Measurements from ENCODE around the gene PDC.

GRCh38 chr1:186435336-186435735 lies 25.6 kb downstream of the PDC start:
- TF ChIP-seq, protein P1, sequence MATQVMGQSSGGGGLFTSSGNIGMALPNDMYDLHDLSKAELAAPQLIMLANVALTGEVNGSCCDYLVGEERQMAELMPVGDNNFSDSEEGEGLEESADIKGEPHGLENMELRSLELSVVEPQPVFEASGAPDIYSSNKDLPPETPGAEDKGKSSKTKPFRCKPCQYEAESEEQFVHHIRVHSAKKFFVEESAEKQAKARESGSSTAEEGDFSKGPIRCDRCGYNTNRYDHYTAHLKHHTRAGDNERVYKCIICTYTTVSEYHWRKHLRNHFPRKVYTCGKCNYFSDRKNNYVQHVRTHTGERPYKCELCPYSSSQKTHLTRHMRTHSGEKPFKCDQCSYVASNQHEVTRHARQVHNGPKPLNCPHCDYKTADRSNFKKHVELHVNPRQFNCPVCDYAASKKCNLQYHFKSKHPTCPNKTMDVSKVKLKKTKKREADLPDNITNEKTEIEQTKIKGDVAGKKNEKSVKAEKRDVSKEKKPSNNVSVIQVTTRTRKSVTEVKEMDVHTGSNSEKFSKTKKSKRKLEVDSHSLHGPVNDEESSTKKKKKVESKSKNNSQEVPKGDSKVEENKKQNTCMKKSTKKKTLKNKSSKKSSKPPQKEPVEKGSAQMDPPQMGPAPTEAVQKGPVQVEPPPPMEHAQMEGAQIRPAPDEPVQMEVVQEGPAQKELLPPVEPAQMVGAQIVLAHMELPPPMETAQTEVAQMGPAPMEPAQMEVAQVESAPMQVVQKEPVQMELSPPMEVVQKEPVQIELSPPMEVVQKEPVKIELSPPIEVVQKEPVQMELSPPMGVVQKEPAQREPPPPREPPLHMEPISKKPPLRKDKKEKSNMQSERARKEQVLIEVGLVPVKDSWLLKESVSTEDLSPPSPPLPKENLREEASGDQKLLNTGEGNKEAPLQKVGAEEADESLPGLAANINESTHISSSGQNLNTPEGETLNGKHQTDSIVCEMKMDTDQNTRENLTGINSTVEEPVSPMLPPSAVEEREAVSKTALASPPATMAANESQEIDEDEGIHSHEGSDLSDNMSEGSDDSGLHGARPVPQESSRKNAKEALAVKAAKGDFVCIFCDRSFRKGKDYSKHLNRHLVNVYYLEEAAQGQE (IDR thresholded peaks at IDR 0.05; ENCODE audit: low read depth, low read length): no peak
- TF ChIP-seq EP300 (IDR thresholded peaks at IDR 0.05; ENCODE audit: borderline replicate concordance in 1 of 2, low read depth in 1 of 2, low read length in 1 of 2): no peak
- TF ChIP-seq, protein P2, sequence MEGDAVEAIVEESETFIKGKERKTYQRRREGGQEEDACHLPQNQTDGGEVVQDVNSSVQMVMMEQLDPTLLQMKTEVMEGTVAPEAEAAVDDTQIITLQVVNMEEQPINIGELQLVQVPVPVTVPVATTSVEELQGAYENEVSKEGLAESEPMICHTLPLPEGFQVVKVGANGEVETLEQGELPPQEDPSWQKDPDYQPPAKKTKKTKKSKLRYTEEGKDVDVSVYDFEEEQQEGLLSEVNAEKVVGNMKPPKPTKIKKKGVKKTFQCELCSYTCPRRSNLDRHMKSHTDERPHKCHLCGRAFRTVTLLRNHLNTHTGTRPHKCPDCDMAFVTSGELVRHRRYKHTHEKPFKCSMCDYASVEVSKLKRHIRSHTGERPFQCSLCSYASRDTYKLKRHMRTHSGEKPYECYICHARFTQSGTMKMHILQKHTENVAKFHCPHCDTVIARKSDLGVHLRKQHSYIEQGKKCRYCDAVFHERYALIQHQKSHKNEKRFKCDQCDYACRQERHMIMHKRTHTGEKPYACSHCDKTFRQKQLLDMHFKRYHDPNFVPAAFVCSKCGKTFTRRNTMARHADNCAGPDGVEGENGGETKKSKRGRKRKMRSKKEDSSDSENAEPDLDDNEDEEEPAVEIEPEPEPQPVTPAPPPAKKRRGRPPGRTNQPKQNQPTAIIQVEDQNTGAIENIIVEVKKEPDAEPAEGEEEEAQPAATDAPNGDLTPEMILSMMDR (IDR thresholded peaks at IDR 0.05): no peak

Data from SK-N-SH (cell line).